Measurements from ENCODE around the gene THRA. TPM values are rescaled to one million over a fixed set of nuclear protein-coding genes. Genes with fewer than 3 reads are reported as not detected.
A peak's percentile ranks its signal among the peaks of the same experiment; 100 is the strongest.

Gene THRA
- total RNA-seq, 1 experiment from 2014 or later = 14.8 TPM

- DNase-seq (ENCODE audit: low read depth) = peak; percentile 17
Measured at GRCh38 chr17:40063187-40063771, 514 bp downstream of the THRA start.

- DNase-seq (ENCODE audit: low read depth) = no peak
Measured at GRCh38 chr17:40063901-40064531, 1.3 kb downstream of the THRA start.

- DNase-seq (ENCODE audit: low read depth) = peak; percentile 40
Measured at GRCh38 chr17:40064971-40065768, 2.4 kb downstream of the THRA start.

GRCh38 chr17:40065769-40066510 lies 3.2 kb downstream of the THRA start:
- no peak for DNase-seq (ENCODE audit: low read depth)

- DNase-seq (ENCODE audit: low read depth) = no peak
Measured at GRCh38 chr17:40067710-40068109, 4.9 kb downstream of the THRA start.

- DNase-seq (ENCODE audit: low read depth) = peak; percentile 24
Measured at GRCh38 chr17:40068129-40068581, 5.4 kb downstream of the THRA start.

- no peak for DNase-seq (ENCODE audit: low read depth)
Measured at GRCh38 chr17:40068584-40068916, 5.8 kb downstream of the THRA start.

- peak; percentile 62 for DNase-seq (ENCODE audit: low read depth)
Measured at GRCh38 chr17:40068917-40069750, 6.4 kb downstream of the THRA start.

- DNase-seq (ENCODE audit: low read depth) = peak; percentile 30
Measured at GRCh38 chr17:40069751-40070708, 7.3 kb downstream of the THRA start.

- no peak for DNase-seq (ENCODE audit: low read depth)
Measured at GRCh38 chr17:40070709-40071312, 8.0 kb downstream of the THRA start.

- no peak for DNase-seq (ENCODE audit: low read depth)
Measured at GRCh38 chr17:40071313-40072039, 8.7 kb downstream of the THRA start.

- no peak for DNase-seq (ENCODE audit: low read depth)
Measured at GRCh38 chr17:40072040-40072734, 9.4 kb downstream of the THRA start.

GRCh38 chr17:40072735-40073346 lies 10.1 kb downstream of the THRA start:
- DNase-seq (ENCODE audit: low read depth) = no peak

GRCh38 chr17:40073454-40074174 lies 10.8 kb downstream of the THRA start:
- no peak for DNase-seq (ENCODE audit: low read depth)

GRCh38 chr17:40074175-40074512 lies 11.4 kb downstream of the THRA start:
- no peak for DNase-seq (ENCODE audit: low read depth)

- DNase-seq (ENCODE audit: low read depth) = no peak
Measured at GRCh38 chr17:40074871-40075200, 12.1 kb downstream of the THRA start.

Data from HT1080 (cell line).